ENCODE data around the gene TRIM41. TPM values are rescaled to one million over a fixed set of nuclear protein-coding genes. Genes with fewer than 3 reads are reported as not detected.

TRIM41 gene
- polyA plus RNA-seq, 1 donor from 2014 or later, result 32.1 TPM

- Histone ChIP-seq H3K79me2 (replicated peaks; ENCODE audit: insufficient read depth, low read length) (no peaks in the 10 kb centered on the region), H3K27ac (ENCODE audit: low read length) (no peak overlapping the region), H2AFZ (ENCODE audit: low read depth, low read length) (no peak overlapping the region)
Observed at GRCh38 chr5:181215997-181216989, 6.8 kb upstream of the TRIM41 start.

DNA sequence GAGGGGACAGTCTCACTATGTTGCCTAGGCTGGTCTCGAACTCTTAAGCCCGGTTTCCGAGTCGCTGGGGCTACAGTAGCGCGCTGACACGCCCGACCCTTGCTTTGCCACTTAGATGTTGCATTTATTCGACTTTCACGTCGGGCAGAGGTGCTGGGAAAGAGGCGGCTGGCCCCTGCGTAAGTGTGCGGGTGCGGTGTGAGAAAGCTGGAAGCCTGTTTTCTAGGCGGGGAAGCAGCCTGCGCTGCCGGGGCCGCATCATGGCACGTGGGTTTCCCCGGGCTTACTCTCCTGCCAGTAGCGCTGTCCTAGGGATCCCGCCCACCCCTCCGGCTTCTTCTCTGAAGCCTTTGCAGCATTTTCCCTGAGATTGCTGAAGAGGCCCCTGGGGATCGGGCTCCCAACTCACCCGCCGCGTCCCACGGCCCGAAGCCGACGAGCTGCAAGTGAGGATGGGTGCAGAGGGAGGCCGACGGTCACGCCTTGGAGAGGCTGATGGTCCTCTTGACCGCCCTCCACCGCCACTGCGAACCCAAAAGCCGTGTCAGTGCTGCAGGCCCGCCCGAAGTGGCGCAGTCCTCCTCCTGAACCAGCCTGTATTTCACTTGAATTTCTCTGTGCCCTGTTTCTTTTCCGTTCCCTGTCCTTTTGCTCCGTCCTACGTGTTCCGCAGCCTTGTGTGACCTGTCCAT is 5.8 kb upstream of the TRIM41 start:
- peaks cover 14% of the 10 kb centered on the region for H3K27me3 ChIP-seq (ENCODE audit: insufficient read depth, low read depth, low read length)
- H3F3A ChIP-seq (ENCODE audit: insufficient read depth, low read length, poor library complexity, severe bottlenecking), result peaks cover 2% of the 10 kb centered on the region
- no peaks in the 10 kb centered on the region for H3K79me2 ChIP-seq (replicated peaks; ENCODE audit: insufficient read depth, low read length)

More at GRCh38 chr5:181215997-181216989, 6.8 kb upstream of the TRIM41 start:
- H3K4me2 ChIP-seq (ENCODE audit: low read length), result peak overlapping the region; percentile 48
- H3K27me3 ChIP-seq (ENCODE audit: insufficient read depth, low read depth, low read length), result peaks cover 14% of the 10 kb centered on the region
- no peaks in the 10 kb centered on the region for H3K9me3 ChIP-seq (ENCODE audit: low read length)
- H3K9me2 ChIP-seq (ENCODE audit: insufficient read depth, low read length), result no peaks in the 10 kb centered on the region
- TF ChIP-seq EZH2 (IDR thresholded peaks at IDR 0.05; ENCODE audit: borderline replicate concordance, insufficient read depth, low read length, poor library complexity, severe bottlenecking), result no peak
- no peak for TF ChIP-seq TAF1 (IDR thresholded peaks at IDR 0.05; ENCODE audit: low read depth)
- no peak for TF ChIP-seq SMC3 (conservative IDR thresholded peaks at IDR 0.05; ENCODE audit: poor library complexity)
- no peak for TF ChIP-seq CTCF (IDR thresholded peaks at IDR 0.05; ENCODE audit: poor library complexity, severe bottlenecking)
- no peak for TF ChIP-seq MXI1 (conservative IDR thresholded peaks at IDR 0.05; ENCODE audit: poor library complexity, severe bottlenecking)
- no peak for TF ChIP-seq POLR2AphosphoS5 (IDR thresholded peaks at IDR 0.05)
- TF ChIP-seq EP300 (conservative IDR thresholded peaks at IDR 0.05; ENCODE audit: poor library complexity, severe bottlenecking), result no peak
- TF ChIP-seq RAD21 (conservative IDR thresholded peaks at IDR 0.05), result no peak
- TF ChIP-seq, protein P1, sequence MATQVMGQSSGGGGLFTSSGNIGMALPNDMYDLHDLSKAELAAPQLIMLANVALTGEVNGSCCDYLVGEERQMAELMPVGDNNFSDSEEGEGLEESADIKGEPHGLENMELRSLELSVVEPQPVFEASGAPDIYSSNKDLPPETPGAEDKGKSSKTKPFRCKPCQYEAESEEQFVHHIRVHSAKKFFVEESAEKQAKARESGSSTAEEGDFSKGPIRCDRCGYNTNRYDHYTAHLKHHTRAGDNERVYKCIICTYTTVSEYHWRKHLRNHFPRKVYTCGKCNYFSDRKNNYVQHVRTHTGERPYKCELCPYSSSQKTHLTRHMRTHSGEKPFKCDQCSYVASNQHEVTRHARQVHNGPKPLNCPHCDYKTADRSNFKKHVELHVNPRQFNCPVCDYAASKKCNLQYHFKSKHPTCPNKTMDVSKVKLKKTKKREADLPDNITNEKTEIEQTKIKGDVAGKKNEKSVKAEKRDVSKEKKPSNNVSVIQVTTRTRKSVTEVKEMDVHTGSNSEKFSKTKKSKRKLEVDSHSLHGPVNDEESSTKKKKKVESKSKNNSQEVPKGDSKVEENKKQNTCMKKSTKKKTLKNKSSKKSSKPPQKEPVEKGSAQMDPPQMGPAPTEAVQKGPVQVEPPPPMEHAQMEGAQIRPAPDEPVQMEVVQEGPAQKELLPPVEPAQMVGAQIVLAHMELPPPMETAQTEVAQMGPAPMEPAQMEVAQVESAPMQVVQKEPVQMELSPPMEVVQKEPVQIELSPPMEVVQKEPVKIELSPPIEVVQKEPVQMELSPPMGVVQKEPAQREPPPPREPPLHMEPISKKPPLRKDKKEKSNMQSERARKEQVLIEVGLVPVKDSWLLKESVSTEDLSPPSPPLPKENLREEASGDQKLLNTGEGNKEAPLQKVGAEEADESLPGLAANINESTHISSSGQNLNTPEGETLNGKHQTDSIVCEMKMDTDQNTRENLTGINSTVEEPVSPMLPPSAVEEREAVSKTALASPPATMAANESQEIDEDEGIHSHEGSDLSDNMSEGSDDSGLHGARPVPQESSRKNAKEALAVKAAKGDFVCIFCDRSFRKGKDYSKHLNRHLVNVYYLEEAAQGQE (IDR thresholded peaks at IDR 0.05; ENCODE audit: borderline replicate concordance), result no peak
- H3K9ac ChIP-seq (ENCODE audit: low read length), result no peak overlapping the region
- H3F3A ChIP-seq (ENCODE audit: insufficient read depth, low read length, poor library complexity, severe bottlenecking), result peaks cover 2% of the 10 kb centered on the region
- H3K4me3 ChIP-seq (ENCODE audit: low read length), result peak overlapping the region; percentile 73
- H4K20me1 ChIP-seq (ENCODE audit: insufficient read depth), result no peaks in the 10 kb centered on the region
- H3K36me3 ChIP-seq (ENCODE audit: insufficient read depth, low read length), result no peaks in the 10 kb centered on the region

More for the DNA sequence above, 5.8 kb upstream of the TRIM41 start:
- H3K9ac ChIP-seq (ENCODE audit: low read length), result peak overlapping the region; percentile 15
- H3K4me2 ChIP-seq (ENCODE audit: low read length), result peak overlapping the region; percentile 61
- H3K9me3 ChIP-seq (ENCODE audit: low read length), result no peaks in the 10 kb centered on the region
- peak overlapping the region; percentile 73 for H3K4me3 ChIP-seq (ENCODE audit: low read length)
- no peak overlapping the region for H3K27ac ChIP-seq (ENCODE audit: low read length)
- TF ChIP-seq MXI1 (conservative IDR thresholded peaks at IDR 0.05; ENCODE audit: poor library complexity, severe bottlenecking), result peak; percentile 47
- TF ChIP-seq CTCF (IDR thresholded peaks at IDR 0.05; ENCODE audit: poor library complexity, severe bottlenecking), result peak; percentile 34
- TF ChIP-seq EZH2 (IDR thresholded peaks at IDR 0.05; ENCODE audit: borderline replicate concordance, insufficient read depth, low read length, poor library complexity, severe bottlenecking), result no peak
- TF ChIP-seq TAF1 (IDR thresholded peaks at IDR 0.05; ENCODE audit: low read depth), result no peak
- no peak overlapping the region for H2AFZ ChIP-seq (ENCODE audit: low read depth, low read length)
- no peaks in the 10 kb centered on the region for H3K9me2 ChIP-seq (ENCODE audit: insufficient read depth, low read length)
- H3K36me3 ChIP-seq (ENCODE audit: insufficient read depth, low read length), result no peaks in the 10 kb centered on the region
- H4K20me1 ChIP-seq (ENCODE audit: insufficient read depth), result no peaks in the 10 kb centered on the region

All from neural cell (in vitro differentiated cells).